HG03521 (cell line): Measurements from ENCODE around the gene MINDY4.

Experiments
- ATAC-seq: cut with Tn5 transposase; IDR thresholded peaks from one replicate; pipeline ENCODE4 v1.9.1; 2021; ENCODE audit warnings: mild to moderate bottlenecking, moderate library complexity; ENCODE audit not compliant: unreplicated experiment

Gene MINDY4

DNA sequence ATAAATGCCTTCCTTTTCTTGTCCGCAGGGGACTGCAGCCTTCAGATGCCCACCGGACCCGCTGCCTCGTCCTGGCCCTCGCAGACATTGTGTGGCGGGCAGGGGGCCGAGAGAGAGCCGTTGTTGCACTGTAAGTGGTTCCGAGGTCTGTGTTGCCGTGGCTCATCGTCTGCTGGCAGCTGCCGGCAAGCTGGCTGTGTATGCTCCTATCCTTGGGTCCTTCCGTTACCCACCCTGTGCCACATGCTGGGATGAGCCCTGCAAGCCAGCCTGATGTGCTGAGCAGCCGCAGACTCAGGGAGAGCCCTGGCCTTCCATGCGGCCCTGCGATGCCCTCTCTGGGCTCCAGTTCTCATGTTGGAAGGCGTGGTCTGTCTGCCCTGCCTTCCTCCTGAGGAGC is 79.2 kb downstream of the MINDY4 start:
- no peak for ATAC-seq

DNA sequence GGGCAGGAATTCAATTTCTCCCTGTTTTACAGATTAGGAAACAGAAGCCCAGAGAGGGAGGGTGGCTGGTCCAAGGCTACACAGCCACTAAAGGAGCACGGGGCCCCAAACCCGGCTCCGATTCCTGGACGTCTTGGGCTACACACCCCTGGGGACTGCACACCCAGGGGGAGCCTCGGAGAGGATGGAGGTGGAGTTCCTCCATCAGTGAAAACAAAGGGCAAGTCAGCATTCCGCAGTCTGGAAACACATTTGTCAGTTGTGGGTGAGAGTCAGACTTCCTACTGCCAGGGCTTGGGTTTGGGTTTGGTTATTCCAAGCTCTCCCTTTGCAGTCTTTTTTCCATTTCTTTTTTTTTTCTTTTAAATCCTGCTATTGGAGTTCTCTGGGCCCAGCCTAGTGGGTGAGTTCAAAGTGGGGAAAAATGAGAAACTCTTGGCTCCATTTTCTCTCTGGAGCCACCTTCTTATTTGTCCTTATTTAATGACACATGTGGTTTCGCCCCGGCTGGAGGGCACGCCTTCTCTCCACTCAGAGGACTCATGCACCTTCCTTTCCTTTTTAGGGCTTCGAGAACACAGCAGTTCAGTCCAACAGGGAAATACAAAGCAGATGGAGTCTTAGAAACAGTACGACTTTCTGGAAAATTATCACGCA is 80.6 kb downstream of the MINDY4 start:
- no peak for ATAC-seq

DNA sequence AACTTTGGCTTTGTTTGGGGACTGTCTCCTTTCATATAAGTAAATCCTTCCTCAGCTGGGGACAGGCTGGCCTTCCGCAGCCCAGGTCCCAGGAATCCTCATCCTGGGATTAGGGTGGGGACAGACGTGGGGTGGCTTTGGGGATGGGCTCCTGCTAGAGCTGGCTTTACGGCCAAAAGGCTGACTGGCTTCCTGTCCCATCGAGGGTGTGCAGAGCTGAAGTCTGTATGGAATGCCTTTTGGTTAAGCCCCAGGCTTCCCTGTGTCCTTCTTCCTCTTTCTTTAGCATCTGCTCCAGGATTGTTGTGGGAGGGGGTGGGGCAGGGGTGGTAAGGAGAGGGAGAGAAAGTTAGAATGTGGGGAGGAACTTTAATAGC is 81.1 kb downstream of the MINDY4 start:
- no peak for ATAC-seq

DNA sequence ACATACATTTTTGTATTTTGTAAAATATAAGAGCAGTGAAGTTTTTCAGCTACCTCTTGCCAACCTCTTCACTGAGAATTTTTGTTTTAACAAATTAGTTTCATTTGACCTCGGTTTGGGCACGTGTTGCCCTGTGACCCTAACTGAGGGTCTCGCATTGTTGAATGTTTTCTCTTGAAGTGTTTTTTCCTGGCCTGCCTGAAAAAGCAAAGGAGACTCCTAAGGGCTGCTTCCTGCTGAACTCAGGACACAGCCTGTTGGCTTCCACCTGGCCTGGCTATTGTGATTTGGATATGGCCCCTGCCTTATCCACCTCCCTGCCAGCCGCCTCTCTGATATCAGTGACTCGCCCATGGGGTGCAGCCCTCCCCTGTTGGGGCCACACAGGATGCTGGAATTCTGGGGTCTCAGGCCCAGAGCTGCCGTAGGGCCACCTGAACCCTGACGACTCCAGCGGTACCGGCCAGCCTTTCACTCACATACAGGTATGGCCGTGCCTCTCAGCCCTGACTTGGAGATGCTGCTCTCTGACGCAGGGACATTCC is 81.6 kb downstream of the MINDY4 start:
- ATAC-seq = no peak

DNA sequence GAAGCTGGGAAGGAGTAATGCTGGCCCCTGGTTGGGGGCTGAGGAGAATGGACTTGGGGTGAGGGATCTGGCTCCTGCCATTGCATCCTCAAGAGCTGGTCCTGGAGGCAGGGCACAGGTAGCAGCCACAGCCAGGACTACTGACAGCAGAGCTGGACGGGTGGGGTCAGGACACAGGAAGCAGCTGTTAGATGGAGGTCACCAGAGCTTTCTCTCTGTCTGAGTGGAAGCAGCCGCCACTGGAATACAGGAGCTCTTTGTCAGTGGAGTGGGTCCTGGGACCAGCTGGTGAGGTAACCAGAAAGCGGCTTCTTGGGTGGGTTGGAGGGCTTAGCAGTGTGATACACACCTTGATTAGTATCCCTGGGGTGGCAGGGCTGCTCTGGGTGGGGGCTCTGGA is 82.4 kb downstream of the MINDY4 start:
- ATAC-seq = no peak

DNA sequence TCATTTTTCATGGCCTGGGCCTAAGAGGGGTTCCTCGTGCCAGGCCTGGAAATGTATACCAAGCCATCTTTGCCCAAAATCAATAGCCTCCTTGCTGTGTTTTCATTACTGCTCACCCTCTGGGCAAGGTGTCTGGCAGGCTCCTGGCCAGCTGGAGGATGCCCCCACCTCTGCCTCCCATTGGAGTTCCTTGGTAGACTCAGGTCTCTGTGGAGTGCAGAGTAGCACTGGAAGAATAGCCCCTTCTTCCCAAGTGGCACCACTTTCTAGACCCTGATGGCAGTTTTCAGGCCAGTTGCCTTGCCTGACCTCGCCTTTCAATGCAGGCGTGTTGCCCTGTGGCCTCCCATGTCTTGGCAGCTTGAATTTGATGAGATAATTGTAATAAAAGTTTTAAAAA is 84.7 kb downstream of the MINDY4 start:
- ATAC-seq = no peak

DNA sequence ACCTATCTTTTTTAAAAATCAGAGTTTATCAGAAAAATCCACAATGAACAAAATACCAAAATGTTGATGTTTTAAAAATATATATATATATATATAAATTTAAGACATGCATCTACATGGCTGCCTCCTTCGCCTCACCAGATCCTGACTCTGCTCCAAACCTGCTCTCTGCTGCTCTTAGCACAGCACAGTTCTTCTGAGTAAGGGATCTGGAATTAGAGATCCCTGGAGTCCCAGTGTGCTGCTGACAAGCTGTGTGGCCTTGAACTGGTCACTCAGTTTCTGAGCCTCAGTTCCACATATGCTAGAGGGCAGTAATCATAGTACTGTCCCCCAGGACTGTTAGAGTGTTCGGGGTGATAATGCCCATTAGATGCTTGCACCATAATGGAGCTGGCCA is 87.4 kb downstream of the MINDY4 start:
- no peak for ATAC-seq

DNA sequence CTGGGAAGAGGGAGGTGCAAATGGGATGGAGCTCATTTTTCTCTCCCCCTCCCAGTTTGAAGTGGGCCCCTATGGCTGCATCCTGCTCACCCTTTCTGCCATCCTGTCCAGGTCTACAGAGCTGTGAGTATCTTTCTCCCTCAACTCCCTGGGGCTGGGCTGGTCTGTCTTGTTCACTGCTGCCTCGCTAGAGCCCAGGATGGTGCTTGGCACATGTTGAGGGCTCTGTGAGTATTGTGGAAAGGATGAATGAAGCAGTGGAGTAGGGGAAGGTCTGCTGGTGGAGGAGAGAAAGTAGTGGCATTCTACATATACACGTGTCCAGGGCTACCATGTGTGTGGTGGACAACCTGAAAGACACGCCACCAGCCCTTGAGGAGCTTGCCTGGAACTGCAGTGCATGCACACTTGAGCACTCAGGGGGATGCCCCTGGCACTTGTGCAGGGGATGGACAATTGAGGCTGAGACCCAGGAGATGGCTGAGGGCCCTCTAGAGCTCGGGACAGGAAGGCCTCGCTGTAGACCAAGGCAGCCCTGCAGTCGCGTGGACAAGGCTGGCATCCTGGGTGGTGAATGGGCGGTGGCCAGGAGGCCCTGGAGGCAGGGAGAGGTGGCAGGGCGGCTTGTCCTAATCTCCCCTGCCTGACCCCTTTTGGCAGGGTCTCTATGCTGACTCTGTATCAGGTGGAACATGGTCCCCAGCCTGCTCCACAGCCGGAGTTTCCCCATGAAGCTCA is 88.2 kb downstream of the MINDY4 start:
- no peak for ATAC-seq

DNA sequence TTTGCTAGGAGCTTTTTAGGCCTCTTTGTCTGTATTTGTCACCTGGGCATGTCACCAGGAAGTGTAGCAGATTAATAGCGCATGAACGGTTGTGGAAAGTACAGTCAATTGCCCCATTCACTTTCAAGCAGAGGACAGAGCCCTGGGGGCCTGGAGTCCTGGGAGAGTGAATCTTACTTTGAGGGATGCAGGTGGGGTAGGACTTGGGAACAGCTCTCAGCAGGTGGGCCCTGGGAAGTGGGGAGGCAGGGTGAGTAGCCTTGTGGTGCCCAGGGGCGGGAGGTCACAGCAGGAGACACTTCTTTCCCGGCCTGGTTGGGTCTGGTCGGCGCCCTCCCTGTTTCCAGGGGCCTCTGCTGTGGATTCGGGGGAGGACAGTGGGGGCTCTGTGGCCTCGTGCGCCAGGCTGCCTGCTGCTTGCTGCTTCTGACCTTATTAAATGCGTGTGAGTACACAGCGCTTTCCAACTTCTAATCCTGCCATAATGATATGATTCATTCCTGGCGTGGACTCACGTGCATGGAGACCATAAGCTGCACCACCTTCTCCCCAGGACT is 88.8 kb downstream of the MINDY4 start:
- no peak for ATAC-seq

DNA sequence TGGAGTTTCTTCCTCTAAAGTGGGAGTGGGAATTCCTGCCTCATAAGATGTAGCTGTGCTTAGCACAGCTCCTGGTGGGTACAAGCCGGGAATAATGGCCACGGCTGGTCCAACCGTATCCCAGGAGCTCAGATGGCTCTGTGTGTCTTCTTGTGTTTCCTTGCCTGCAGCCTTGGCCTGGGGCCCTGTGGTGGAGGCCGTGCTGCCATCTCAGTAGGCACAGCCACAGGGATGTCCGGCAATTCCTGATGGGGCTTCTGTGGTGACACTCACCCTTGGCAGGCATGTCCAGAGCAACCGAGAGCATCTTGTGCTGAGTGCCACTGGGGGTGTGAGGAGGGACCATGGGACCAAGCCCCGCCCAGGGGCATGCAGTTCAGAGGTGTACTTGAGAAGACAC is 90.4 kb downstream of the MINDY4 start:
- ATAC-seq = no peak

DNA sequence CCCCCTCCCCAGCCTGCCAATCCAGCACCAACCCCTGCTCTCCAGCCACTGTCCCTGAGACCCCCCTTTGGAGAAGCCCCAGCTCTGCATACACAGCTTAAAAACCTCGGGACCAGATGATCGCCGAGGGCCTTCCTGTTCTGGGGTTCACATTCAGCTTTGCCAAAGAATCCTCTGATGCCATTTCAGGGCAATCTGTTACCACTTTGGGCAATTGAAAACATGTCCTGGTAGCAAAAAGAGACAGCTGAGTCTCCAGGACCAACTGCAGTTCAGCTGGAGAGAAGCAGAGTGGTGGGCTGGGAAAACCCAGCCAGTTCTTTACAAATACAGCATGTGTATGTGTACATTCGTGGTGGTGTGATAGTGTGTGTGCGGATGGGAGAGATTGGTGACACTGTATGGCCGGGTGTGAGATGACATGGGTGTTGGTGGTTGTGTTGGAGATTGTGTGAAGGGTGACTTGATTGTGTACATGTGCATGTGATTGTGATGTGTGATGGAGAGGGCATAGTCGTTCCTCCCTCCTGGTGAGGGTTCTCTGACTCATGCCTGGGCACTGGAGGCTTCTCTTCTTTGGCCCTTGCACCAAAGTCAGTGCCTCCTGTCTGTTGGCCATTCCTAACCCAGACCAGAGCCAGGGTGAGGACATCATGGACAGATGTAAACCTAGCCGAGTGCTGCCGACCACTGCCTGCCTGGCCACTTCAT is 91.9 kb downstream of the MINDY4 start:
- no peak for ATAC-seq

DNA sequence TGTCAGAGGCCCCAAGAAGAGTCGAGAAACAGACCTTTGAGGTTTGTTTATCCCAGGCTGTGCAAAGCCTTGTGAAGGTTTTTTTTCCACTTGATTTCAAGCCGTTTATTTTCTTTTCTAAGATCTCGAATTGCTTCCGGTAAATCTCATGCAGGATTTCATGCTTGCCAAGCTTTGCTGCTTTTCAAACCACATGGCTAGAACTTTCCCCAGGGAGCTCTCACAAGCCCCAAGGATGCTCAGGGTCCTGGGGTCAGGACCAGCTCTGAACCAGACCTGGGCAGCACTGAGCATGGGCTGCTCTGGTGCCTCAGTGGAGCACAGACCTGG is 92.5 kb downstream of the MINDY4 start:
- ATAC-seq = no peak

DNA sequence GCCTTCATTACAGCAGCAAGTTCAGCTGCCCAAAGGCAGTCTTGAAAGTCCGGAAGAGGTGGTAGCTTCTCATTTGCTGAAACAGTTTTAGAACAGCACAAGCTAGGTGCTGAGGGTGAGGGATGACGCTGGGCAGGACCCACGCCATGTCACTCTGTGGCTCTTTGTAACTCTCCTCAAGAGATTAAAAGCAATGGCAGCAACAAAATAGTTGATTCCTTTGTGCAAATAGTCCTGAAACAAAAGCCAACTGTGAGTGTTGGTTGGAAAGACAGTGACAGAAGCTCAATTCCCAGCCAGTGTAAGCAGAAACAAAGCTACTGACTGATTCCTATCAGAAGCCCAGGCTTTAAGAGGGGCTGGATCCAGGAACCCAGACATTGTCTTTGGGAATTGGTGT is 92.9 kb downstream of the MINDY4 start:
- no peak for ATAC-seq

DNA sequence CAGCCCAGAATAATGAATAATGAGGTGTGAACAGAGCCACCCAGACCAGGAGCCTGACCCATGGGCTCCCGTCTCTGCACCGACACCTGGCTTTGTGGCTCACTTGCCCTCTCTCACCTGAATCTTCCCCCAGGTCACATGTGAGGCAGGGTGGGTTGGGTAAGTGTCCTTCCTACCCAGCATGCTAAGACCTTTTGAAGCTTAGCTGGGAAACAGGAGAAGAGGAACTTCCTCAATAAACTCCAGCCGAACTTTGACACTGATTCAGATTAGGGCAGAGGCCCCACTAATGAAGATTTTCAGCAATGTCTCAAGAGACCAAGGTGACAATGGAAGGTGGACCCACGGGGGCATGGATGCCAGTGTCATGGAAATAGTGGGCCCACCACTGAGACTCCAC is 93.9 kb downstream of the MINDY4 start:
- no peak for ATAC-seq

DNA sequence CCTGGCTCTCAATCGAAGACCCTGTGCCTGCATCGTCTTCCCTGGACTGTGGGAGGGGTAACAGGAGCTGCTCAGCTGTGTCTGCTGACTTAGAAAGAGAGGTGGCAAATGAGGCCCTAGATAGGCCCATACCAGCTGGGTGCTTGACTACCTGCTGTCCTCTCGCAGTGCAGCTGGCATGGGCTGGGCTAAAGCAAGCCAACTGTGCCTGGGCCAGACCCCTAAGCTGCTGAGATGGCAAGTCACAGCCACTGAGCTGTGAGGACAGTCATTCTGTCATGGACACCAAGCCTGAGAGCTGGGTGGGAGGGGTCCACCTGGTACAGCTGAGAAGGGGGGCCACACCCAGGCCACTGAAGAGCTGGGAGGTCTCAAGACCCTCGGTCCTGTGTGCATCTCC is 94.6 kb downstream of the MINDY4 start:
- no peak for ATAC-seq

DNA sequence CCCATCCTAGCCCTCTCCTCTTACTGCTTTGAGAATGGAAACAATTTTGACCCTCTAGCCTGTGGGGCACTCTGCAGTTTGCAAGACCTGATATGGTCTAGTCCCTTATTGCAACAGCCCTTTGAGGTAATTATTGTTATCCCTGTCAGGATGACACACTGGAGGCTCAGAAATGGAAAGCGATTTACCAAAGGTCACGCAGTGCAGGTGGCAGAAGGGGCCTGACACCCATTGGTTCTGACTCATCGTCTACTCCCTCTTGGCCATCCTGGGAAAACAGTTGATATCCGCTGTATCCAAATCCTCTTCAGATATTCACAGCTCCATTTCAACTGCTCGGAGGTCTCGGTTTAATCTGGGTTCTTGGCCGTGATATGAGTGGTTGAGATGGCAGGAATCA is 95.7 kb downstream of the MINDY4 start:
- ATAC-seq = no peak

DNA sequence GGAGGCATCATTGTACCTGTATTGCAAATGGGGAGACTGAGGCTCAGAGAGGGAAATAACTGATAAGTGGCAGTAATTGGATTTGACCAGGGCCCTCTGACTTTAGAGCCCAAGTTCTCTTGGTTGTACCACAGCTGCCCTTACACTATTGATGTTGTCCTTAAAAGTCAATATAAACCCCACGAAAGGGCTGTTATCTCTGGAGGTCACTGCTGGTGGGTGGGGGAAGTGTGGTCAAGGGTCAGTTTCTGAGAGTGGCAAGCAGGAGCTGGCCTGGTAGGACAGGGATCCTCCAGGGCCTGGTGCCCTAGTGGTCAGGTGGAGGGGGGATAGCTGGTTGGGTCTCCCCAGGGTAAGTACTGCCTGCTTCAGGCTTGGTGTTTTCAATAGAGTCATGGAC is 96.3 kb downstream of the MINDY4 start:
- ATAC-seq = no peak

DNA sequence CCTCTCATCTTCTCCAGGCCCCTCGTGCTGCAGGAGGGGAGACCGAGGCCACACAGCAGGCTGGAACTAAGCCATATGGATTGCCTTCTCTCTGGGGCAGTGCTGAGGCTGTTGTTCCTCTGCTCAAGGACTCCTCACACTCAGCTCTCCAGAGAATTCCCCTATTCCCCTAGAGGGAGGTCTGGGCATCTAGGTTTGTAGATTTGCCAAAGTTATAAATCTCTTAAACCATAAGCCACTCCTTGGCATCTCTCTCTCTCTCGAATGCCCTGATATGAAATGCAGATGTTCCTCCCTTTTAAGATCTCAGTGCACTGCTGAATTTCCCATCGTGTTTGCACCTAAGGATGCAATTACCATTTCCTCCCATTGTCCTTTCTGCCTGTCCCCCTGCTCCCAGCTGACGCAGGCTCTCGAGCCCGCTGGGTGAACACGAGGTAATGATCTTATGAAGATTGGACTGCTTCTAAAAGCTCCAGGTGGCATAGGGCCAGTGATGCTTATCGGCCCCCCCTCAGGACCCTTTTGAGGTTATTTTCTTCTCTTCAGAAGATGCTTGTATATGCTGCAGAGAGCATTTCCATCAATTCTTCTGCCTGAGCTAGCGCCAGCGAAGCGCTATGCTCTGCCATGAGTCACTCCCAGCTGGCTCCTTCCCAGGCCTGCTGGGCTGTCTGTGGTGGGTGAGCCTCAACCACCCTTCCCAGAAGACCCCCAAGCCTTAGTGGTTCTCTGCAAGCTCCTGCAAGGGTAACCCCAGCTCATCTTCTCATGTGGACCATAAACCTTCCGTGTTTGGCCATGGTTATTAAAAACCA is 98.8 kb downstream of the MINDY4 start:
- no peak for ATAC-seq

DNA sequence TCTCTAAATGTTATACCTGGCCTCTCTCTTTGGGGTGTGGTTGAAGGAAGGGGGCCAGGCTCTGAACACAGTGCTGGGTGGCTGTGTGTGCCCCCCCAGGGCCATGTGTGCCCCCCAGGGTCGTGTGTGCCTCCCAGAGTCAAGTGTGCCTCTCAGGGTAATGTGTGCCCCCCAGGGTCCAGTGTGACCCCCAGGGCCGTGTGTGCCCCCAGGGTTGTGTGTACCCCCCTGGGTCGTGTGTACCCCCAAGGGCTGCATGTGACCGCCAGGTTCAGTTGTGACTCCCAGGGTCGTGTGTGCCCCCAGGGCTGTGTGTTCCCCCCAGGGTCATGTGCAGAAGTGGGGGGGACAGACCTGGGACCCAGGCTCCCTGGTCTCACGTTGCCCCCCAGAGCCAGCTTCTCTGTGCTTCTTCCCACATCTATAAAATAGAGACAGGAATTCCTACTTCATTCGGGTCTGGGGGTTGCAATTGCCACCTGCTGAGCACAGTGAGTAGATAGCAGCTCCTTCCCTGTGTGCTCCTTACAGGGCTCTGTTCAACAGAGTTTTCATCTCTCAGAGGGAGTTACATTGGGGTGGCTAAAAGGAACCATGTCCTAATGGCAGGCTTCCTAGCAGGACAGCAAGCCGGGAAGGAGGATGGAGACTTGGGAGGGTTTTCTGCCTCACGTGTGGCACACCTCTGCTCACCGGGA is 99.8 kb downstream of the MINDY4 start:
- ATAC-seq = no peak

DNA sequence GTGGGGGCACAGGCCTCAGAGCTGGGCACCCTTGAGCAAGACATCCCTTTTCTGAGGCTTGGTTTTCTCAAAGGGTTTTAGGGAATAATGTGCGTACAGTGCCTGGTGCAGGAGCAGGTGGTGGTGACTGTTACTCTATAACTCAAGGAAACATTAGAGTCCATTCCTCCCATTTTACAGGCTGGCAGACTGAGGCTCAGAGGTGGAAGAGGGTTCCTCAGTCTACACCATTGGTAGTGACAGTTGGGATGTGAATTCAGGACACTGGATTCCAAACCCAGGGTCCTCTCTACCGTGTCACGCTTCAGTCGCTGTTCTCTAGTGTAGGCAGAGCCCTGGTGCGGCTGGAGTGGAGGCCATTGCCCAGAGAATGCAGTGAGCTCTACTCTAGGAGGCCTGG is 100.4 kb downstream of the MINDY4 start:
- ATAC-seq = no peak
